Activated T-cell treated with anti-CD3 and anti-CD28 coated beads, Interleukin-2, amount 50 U/mL, for 72 hours (primary cell): ENCODE results near the gene CLEC5A. TPM values are rescaled to one million over a fixed set of nuclear protein-coding genes. Genes with fewer than 3 reads are reported as not detected.

ENCODE experiments used
- total RNA-seq, 2 donors: library from RNA; stranded (reverse); gene quantifications; one replicate each; pipeline ENCODE4 v1.2.3, GENCODE V29; 2022

CLEC5A gene
- total RNA-seq, 2 donors from 2014 or later = not detected

Other genes starting within 250 kb of the CLEC5A start
- 10 to 100 TPM; 43.2 to 48.7 TPM for gene DENND11, start 244.8 kb downstream of the CLEC5A start, total RNA-seq
- not detected for gene WEE2, start 238.6 kb downstream of the CLEC5A start, total RNA-seq
- gene SSBP1, start 208.6 kb downstream of the CLEC5A start, total RNA-seq = 100 to 1,000 TPM; 126 to 131 TPM
- 1 to 10 TPM; 1.8 TPM for gene TAS2R3, start 182.9 kb downstream of the CLEC5A start, total RNA-seq
- gene TAS2R4, start 170.3 kb downstream of the CLEC5A start, total RNA-seq = 1 to 10 TPM; 1.1 to 1.4 TPM
- gene TAS2R5, start 156.8 kb downstream of the CLEC5A start, total RNA-seq = 1 to 10 TPM; 1.3 to 2.3 TPM
- not detected for gene PRSS37, start 105.5 kb downstream of the CLEC5A start, total RNA-seq
- gene OR9A4, start 30.6 kb downstream of the CLEC5A start, total RNA-seq = not detected
- gene TAS2R38, start 26.8 kb upstream of the CLEC5A start, total RNA-seq = not detected
- gene MGAM, start 48.9 kb upstream of the CLEC5A start, total RNA-seq = under 1 TPM; 0.42 to 0.91 TPM
- under 1 TPM; 0.02 to 0.09 TPM for gene MGAM2, start 164.7 kb upstream of the CLEC5A start, total RNA-seq